ENCODE data around the gene CEP170B. TPM values are rescaled to one million over a fixed set of nuclear protein-coding genes. Genes with fewer than 3 reads are reported as not detected.

CEP170B gene
- total and polyA plus RNA-seq, 4 donors: 1.5 to 10.9 (median 6.7) TPM

DNA sequence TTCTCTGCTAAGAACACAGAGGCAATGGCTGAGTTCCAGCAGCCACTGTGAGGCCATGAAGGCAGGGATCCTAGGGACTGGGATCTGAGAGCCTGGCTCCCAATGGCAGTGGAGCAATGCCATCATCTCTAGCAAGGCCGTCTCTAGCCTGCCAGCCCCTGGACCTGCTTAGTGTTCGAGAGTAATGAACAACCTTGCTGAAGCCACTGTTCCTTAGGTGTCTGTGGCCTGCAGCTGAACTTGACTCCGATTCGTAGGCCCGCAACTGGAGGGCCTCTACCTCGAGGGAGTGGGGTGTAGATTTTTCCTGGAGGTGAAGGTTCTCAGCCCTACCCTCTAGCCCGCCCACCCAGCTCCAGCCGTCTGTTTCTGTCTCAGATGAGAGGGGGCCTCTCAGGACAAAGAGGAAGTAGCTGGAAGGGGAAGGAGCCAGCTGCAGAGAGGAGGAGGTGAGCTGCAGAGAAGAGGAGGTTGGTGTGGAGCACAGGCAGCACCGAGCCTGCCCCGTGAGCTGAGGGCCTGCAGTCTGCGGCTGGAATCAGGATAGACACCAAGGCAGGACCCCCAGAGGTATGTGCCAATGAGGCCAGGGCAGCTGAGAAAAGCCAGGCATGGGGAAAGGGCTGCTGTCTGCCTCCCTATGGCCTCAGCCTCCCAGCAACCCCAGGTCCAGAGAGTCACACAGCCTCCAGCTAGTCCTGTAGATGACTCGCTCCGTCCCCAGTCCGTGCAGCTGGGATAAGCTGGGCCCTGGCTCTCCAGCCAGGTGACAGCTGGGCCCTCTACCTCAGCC lies 59.5 kb downstream of the CEP170B start, which contains the start of gene PLD4:
Gene PLD4, plus strand, starts transcription at position 459 of the 793 bp plus-strand sequence. CDS start 2,262 bp downstream, outside the sequence.
- H3K27me3 ChIP-seq (ENCODE audit: control insufficient read depth in 4 of 4, insufficient read depth in 4 of 4, low read length in 3 of 4): no peaks in the 10 kb centered on the region
- no peaks in the 10 kb centered on the region for H3K36me3 ChIP-seq (ENCODE audit: control insufficient read depth in 4 of 4, insufficient read depth in 3 of 4, low read depth in 1 of 4, low read length in 3 of 4)
- TF ChIP-seq GABPA (IDR thresholded peaks at IDR 0.05 in 1 of 2, conservative IDR thresholded peaks at IDR 0.05 in 1 of 2) (no peak), SP1 (IDR thresholded peaks at IDR 0.05) (no peak), FOXA2 (IDR thresholded peaks at IDR 0.05) (no peak), YY1 (IDR thresholded peaks at IDR 0.05) (no peak), EGR1 (IDR thresholded peaks at IDR 0.05; ENCODE audit: low read depth in 2 of 2) (no peak), HNF4G (IDR thresholded peaks at IDR 0.05) (no peak), JUND (IDR thresholded peaks at IDR 0.05) (no peak), TAF1 (conservative IDR thresholded peaks at IDR 0.05) (no peak), RAD21 (IDR thresholded peaks at IDR 0.05) (no peak), RXRA (IDR thresholded peaks at IDR 0.05) (no peak), NR2F2 (IDR thresholded peaks at IDR 0.05) (no peak), HNF4A (conservative IDR thresholded peaks at IDR 0.05) (no peak), FOXA1 (IDR thresholded peaks at IDR 0.05) (no peak)
- TF ChIP-seq, protein P1, sequence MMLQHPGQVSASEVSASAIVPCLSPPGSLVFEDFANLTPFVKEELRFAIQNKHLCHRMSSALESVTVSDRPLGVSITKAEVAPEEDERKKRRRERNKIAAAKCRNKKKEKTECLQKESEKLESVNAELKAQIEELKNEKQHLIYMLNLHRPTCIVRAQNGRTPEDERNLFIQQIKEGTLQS (IDR thresholded peaks at IDR 0.05): no peak
- TF ChIP-seq, protein P2, sequence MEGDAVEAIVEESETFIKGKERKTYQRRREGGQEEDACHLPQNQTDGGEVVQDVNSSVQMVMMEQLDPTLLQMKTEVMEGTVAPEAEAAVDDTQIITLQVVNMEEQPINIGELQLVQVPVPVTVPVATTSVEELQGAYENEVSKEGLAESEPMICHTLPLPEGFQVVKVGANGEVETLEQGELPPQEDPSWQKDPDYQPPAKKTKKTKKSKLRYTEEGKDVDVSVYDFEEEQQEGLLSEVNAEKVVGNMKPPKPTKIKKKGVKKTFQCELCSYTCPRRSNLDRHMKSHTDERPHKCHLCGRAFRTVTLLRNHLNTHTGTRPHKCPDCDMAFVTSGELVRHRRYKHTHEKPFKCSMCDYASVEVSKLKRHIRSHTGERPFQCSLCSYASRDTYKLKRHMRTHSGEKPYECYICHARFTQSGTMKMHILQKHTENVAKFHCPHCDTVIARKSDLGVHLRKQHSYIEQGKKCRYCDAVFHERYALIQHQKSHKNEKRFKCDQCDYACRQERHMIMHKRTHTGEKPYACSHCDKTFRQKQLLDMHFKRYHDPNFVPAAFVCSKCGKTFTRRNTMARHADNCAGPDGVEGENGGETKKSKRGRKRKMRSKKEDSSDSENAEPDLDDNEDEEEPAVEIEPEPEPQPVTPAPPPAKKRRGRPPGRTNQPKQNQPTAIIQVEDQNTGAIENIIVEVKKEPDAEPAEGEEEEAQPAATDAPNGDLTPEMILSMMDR (IDR thresholded peaks at IDR 0.05; ENCODE audit: low read depth, low read length, missing input control): no peak
- TF ChIP-seq, protein P3, sequence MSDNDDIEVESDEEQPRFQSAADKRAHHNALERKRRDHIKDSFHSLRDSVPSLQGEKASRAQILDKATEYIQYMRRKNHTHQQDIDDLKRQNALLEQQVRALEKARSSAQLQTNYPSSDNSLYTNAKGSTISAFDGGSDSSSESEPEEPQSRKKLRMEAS (IDR thresholded peaks at IDR 0.05): no peak
- TF ChIP-seq, protein P4, sequence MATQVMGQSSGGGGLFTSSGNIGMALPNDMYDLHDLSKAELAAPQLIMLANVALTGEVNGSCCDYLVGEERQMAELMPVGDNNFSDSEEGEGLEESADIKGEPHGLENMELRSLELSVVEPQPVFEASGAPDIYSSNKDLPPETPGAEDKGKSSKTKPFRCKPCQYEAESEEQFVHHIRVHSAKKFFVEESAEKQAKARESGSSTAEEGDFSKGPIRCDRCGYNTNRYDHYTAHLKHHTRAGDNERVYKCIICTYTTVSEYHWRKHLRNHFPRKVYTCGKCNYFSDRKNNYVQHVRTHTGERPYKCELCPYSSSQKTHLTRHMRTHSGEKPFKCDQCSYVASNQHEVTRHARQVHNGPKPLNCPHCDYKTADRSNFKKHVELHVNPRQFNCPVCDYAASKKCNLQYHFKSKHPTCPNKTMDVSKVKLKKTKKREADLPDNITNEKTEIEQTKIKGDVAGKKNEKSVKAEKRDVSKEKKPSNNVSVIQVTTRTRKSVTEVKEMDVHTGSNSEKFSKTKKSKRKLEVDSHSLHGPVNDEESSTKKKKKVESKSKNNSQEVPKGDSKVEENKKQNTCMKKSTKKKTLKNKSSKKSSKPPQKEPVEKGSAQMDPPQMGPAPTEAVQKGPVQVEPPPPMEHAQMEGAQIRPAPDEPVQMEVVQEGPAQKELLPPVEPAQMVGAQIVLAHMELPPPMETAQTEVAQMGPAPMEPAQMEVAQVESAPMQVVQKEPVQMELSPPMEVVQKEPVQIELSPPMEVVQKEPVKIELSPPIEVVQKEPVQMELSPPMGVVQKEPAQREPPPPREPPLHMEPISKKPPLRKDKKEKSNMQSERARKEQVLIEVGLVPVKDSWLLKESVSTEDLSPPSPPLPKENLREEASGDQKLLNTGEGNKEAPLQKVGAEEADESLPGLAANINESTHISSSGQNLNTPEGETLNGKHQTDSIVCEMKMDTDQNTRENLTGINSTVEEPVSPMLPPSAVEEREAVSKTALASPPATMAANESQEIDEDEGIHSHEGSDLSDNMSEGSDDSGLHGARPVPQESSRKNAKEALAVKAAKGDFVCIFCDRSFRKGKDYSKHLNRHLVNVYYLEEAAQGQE (IDR thresholded peaks at IDR 0.05): no peak
- TF ChIP-seq, protein P5, sequence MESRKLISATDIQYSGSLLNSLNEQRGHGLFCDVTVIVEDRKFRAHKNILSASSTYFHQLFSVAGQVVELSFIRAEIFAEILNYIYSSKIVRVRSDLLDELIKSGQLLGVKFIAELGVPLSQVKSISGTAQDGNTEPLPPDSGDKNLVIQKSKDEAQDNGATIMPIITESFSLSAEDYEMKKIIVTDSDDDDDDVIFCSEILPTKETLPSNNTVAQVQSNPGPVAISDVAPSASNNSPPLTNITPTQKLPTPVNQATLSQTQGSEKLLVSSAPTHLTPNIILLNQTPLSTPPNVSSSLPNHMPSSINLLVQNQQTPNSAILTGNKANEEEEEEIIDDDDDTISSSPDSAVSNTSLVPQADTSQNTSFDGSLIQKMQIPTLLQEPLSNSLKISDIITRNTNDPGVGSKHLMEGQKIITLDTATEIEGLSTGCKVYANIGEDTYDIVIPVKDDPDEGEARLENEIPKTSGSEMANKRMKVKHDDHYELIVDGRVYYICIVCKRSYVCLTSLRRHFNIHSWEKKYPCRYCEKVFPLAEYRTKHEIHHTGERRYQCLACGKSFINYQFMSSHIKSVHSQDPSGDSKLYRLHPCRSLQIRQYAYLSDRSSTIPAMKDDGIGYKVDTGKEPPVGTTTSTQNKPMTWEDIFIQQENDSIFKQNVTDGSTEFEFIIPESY (IDR thresholded peaks at IDR 0.05): no peak
- no peak for DNase-seq (ENCODE audit: low spot score)
- no peak within 1 kb of the TSS for H3K4me3 ChIP-seq (ENCODE audit: low read depth in 1 of 3, low read length in 3 of 3)
- H3K9ac ChIP-seq (ENCODE audit: low read depth in 1 of 2, low read length in 2 of 2): no peak within 1 kb of the TSS
- peaks cover 0 to 4% (median 0%) of the 10 kb centered on the region in 4 donors for H3K9me3 ChIP-seq (ENCODE audit: control insufficient read depth in 4 of 4, low read length in 3 of 4)
- no peak within 1 kb of the TSS for H3K27ac ChIP-seq (ENCODE audit: low read depth in 1 of 2, low read length in 2 of 2)
- H3K4me1 ChIP-seq (ENCODE audit: control insufficient read depth in 4 of 4, insufficient read depth in 4 of 4, low read length in 3 of 4): no peaks in the 10 kb centered on the region
- 75% methylated on average over 14 of the region's 14 CpGs for WGBS
